HL-60 (cell line): ENCODE measurements around the gene PGM2L1.

Experiments
- CTCF ChIP-seq: IDR thresholded peaks from one replicate; pipeline ENCODE4 v1.5.1; 2011; ENCODE audit warnings: low read length, control low read depth, inconsistent platforms; ENCODE audit not compliant: insufficient read depth
- GABPA ChIP-seq: IDR thresholded peaks from 2 replicates; pipeline ENCODE4 v1.6.1; 2012; ENCODE audit warnings: low read depth
- POLR2AphosphoS5 ChIP-seq: IDR thresholded peaks from 2 replicates; pipeline ENCODE4 v1.6.1; 2012; ENCODE audit warnings: low read depth
- REST ChIP-seq: IDR thresholded peaks from 2 replicates; pipeline ENCODE4 v1.6.1; 2012; ENCODE audit warnings: low read depth; ENCODE audit not compliant: insufficient replicate concordance
- SPI1 ChIP-seq: IDR thresholded peaks from 2 replicates; pipeline ENCODE4 v1.6.1; 2012; ENCODE audit warnings: low read depth, mild to moderate bottlenecking, borderline replicate concordance

- TF ChIP-seq CTCF = no peak
- TF ChIP-seq POLR2AphosphoS5 = no peak
- no peak for TF ChIP-seq REST
- no peak for TF ChIP-seq GABPA
- no peak for TF ChIP-seq SPI1
Observed at GRCh38 chr11:74288161-74288560, 110.1 kb downstream of the PGM2L1 start.
